Psoas muscle (tissue), 8 donors: ENCODE data around the gene TP53INP2. TPM values are rescaled to one million over a fixed set of nuclear protein-coding genes. Genes with fewer than 3 reads are reported as not detected.
A peak's percentile ranks its signal among the peaks of the same experiment; 100 is the strongest.

ENCODE experiments used
- ATAC-seq, 4 donors: fragments of 200-7000 bp; cut with Tn5 transposase; one replicate each; pipeline ENCODE4 v1.9.1; 2020; ENCODE audit warnings: moderate library complexity in 3 of 4, mild to moderate bottlenecking in 2 of 4
- DNase-seq, 2 donors: peaks; one replicate each; pipeline ENCODE4 v3.0.0-alpha.2; 2020
- H3K27ac ChIP-seq: fragments of 200-600 bp; one replicate; pipeline ENCODE4 v1.8.0; 2022
- H3K27me3 ChIP-seq, 3 donors: fragments of 200-600 bp in 1 of 3; one replicate each; pipeline versions ENCODE4 v1.6.1 to v1.8.0; 2013 to 2022; ENCODE audit warnings: low read length in 2 of 3, mild to moderate bottlenecking in 2 of 3, moderate library complexity in 1 of 3; ENCODE audit not compliant: insufficient read depth in 3 of 3
- H3K36me3 ChIP-seq, 2 donors: fragments of 200-600 bp in 1 of 2; one replicate each; pipeline versions ENCODE4 v1.6.1 to v1.8.0; 2013 to 2022; ENCODE audit warnings: low read depth in 1 of 2, mild to moderate bottlenecking in 1 of 2, moderate library complexity in 1 of 2; ENCODE audit not compliant: insufficient read depth in 1 of 2
- H3K4me1 ChIP-seq: fragments of 200-600 bp; one replicate; pipeline ENCODE4 v1.8.0; 2022
- H3K4me3 ChIP-seq: fragments of 200-600 bp; one replicate; pipeline ENCODE4 v1.8.0; 2022; ENCODE audit warnings: mild to moderate bottlenecking
- H3K9me3 ChIP-seq: fragments of 200-600 bp; one replicate; pipeline ENCODE4 v1.8.0; 2022
- WGBS, 3 donors: extraction: QIAGEN DNeasy Blood & Tissue Kit; methylation state at CpG; one replicate each; pipeline versions ENCODE4 v1.1.6 to v1.1.7; 2013; 5-methylcytosine and 5-hydroxymethylcytosine counted together
- intact Hi-C, 2 donors: fragments of 100-400 bp; cut with DNase I; formaldehyde crosslinking; loops; one replicate each; pipeline versions ENCODE4 v1.11.0 to v1.14.2; 2022
- polyA plus RNA-seq, 3 donors: library from polyadenylated mRNA; stranded (reverse); fragments of 200-250 nt; gene quantifications; one replicate each; pipeline ENCODE4 v1.2.3, GENCODE V29; 2013
- total RNA-seq, 4 donors: library from RNA; stranded (reverse); fragmentation: NEBNext Ultra II Directional in 2 of 4; extraction: Animal tissue kit (Norgen Biotek cat#: 25700) in 2 of 4; gene quantifications; one replicate each; pipeline versions ENCODE4 v1.2.1 to v1.2.4, GENCODE V29; 2021 to 2023
- TF ChIP-seq, protein P1 (sequence below): fragments of 200-600 bp; IDR thresholded peaks from one replicate; pipeline ENCODE4 v1.8.0; 2022; ENCODE audit warnings: antibody characterized with exemption
- donor health status: healthy with polysubstance abuse.
- donor health status: DM: no; HTN: no; CAD: no; lungs with moderate emphysema.
- donor health status: Bipolar disorder and iron deficiency.
- donor health status: healthy.
- donor health status: DM: yes; HTN: yes; CAD: no.
- donor health status: DM: no; HTN: no; CAD: no.
- donor health status: DM: no; HTN: no; CAD: no.
- donor health status: DM: yes; HTN: yes; CAD: no.

Gene TP53INP2
- total and polyA plus RNA-seq, 7 donors, result 20.5 to 42.8 (median 24.7) TPM

DNA sequence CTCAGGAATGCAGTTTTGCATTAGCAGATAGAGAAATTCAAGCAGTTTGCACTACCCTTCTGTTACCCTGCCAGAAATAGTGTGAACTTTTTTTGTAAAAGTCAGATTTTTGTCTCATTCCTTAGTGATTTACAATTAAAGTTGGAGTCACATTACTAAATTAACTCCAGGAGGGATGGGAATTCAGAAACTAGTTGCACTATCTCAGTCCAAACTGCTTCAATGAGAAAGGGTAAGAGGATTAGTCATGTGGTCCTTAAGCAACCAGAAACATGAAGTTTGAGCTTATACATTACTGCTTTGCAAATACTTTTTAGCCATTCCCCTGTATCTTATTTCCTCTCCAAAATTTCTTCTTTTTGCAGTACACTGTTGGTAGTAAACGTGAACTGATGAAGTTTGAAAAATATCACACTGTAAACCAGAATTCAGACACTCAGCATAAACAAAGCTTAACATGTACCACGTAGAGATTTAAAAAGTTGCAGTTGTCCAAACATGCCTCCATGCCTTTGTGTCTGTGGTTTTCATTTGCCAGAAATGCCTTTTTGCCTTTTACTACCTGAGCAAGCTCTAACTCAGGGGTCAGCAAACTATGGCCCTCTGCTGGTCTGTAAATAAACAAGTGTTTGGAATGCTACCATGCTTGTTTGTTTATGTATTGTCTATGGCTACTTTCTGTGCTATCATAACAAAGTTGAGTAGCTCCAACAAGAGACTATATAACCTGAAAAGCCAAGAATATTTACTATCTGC, 49.7 kb downstream of the TP53INP2 start:
- Histone ChIP-seq H3K9me3 (no peaks in the 10 kb centered on the region), H3K4me1 (no peaks in the 10 kb centered on the region), H3K4me3 (no peak overlapping the region), H3K27ac (no peak overlapping the region), H3K36me3 (peaks cover 3 to 91% of the 10 kb centered on the region in 2 donors), H3K27me3 (no peaks in the 10 kb centered on the region)
- 75 to 81% (median 79%) methylated on average over 2 of the region's 2 CpGs for WGBS, 3 donors
- TF ChIP-seq, protein P1, sequence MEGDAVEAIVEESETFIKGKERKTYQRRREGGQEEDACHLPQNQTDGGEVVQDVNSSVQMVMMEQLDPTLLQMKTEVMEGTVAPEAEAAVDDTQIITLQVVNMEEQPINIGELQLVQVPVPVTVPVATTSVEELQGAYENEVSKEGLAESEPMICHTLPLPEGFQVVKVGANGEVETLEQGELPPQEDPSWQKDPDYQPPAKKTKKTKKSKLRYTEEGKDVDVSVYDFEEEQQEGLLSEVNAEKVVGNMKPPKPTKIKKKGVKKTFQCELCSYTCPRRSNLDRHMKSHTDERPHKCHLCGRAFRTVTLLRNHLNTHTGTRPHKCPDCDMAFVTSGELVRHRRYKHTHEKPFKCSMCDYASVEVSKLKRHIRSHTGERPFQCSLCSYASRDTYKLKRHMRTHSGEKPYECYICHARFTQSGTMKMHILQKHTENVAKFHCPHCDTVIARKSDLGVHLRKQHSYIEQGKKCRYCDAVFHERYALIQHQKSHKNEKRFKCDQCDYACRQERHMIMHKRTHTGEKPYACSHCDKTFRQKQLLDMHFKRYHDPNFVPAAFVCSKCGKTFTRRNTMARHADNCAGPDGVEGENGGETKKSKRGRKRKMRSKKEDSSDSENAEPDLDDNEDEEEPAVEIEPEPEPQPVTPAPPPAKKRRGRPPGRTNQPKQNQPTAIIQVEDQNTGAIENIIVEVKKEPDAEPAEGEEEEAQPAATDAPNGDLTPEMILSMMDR, result no peak
- DNase-seq (no peak), ATAC-seq (peak in 1 of 4 donors; percentile 44)
- intact Hi-C loops, result loop anchor here in 1 of 2 donors (10.0 kb wide), 1 partner anchor 179 kb away; no protein-coding TSS in a partner anchor

DNA sequence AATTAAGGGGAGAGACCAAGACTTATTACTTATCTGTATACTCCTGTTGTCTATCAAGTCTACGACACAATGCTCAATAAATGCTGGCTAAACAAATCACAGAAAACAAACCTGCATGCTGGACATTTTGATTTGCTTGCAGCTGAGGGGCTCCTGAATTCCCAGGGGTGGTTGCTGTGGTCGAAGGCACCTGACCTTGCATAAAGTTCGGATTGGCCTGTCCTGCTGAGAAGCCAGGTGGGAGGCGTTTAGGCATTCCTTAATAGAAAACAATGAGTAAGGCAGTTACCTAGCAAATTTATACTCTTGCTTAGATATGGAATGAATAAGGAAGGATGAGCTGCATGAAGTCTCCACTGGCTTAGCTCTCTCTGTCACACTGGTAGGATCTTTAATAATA, 50.5 kb downstream of the TP53INP2 start:
- H3K27ac ChIP-seq, result no peak overlapping the region
- DNase-seq, result no peak

GRCh38 chr20:34755367-34755766, 51.2 kb downstream of the TP53INP2 start:
- DNase-seq, result no peak
- intact Hi-C loops, result loop anchor here in 1 of 2 donors (10.0 kb wide), 1 partner anchor 181 kb away; no protein-coding TSS in a partner anchor
- Histone ChIP-seq H3K36me3 (peaks cover 0 to 90% of the 10 kb centered on the region in 2 donors), H3K4me3 (no peak overlapping the region), H3K9me3 (no peaks in the 10 kb centered on the region), H3K27me3 (no peaks in the 10 kb centered on the region), H3K27ac (no peak overlapping the region), H3K4me1 (no peaks in the 10 kb centered on the region)
- no peak for ATAC-seq
- TF ChIP-seq, protein P1, result no peak
- WGBS, 3 donors, result 97 to 100% (median 98%) methylated on average over 1 of the region's 1 CpG

More for the DNA sequence above, 50.5 kb downstream of the TP53INP2 start:
- intact Hi-C loops, result loop anchor here in 1 of 2 donors (10.0 kb wide), 1 partner anchor 180 kb away; no protein-coding TSS in a partner anchor
- Histone ChIP-seq H3K9me3 (no peaks in the 10 kb centered on the region), H3K4me3 (no peak overlapping the region), H3K4me1 (no peaks in the 10 kb centered on the region), H3K27me3 (no peaks in the 10 kb centered on the region), H3K36me3 (peaks cover 3 to 90% of the 10 kb centered on the region in 2 donors)
- ATAC-seq, result no peak
- TF ChIP-seq, protein P1, result no peak
- WGBS, 3 donors, result 52 to 68% (median 60%) methylated on average over 4 of the region's 4 CpGs

DNA sequence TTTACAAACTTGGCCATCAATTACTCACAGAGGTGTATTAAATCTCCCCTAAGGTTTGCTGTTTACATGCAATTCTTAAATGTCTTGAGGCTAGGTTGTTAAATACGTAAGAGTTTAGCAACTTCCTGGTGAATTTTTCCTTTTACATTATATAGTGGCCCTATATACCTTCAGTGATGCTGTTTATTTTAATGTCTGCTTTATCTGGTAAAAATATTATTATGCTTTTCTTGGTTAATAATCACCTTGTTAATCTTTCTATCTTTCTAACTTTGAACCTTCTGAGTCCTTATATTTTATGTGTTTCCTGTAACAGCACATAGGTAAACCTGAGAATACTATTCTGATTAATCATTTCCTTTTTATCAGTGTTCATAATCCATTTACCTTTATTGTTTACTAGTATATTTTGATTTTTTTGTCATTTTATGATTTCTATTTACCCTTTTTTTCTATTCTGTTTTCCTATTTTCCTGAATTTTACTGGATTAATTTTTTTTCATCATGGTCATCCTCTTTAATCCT, 57.9 kb downstream of the TP53INP2 start:
- Histone ChIP-seq H3K4me1 (no peaks in the 10 kb centered on the region), H3K9me3 (no peaks in the 10 kb centered on the region), H3K4me3 (no peak overlapping the region), H3K36me3 (peaks cover 3 to 96% of the 10 kb centered on the region in 2 donors), H3K27ac (no peak overlapping the region), H3K27me3 (no peaks in the 10 kb centered on the region)
- TF ChIP-seq, protein P1, result no peak
- intact Hi-C loops, result loop anchor here in 1 of 2 donors (10.0 kb wide), 1 partner anchor 447 kb away; no protein-coding TSS in a partner anchor
- no peak for DNase-seq
- no peak for ATAC-seq
- 0 to 45% (median 44%) methylated on average over 1 of the region's 1 CpG for WGBS, 3 donors

Other genes starting within 250 kb of the TP53INP2 start
- 100 to 1,000 TPM in 2 of 4 donors, 10 to 100 TPM in 2; 93.2 to 119 (median 99.0) TPM for gene DYNLRB1, start 187.9 kb upstream of the TP53INP2 start, total RNA-seq
- gene DYNLRB1, start 187.9 kb upstream of the TP53INP2 start, polyA plus RNA-seq, result 100 to 1,000 TPM; 166 to 179 (median 171) TPM
- 10 to 100 TPM; 27.4 to 44.9 (median 37.5) TPM for gene MAP1LC3A, start 145.6 kb upstream of the TP53INP2 start, total RNA-seq
- 10 to 100 TPM; 27.4 to 90.5 (median 30.9) TPM for gene MAP1LC3A, start 145.6 kb upstream of the TP53INP2 start, polyA plus RNA-seq
- 10 to 100 TPM in 3 of 4 donors, 1 to 10 TPM in 1; 9.5 to 15.0 (median 10.6) TPM for gene PIGU, start 27.3 kb upstream of the TP53INP2 start, total RNA-seq
- gene PIGU, start 27.3 kb upstream of the TP53INP2 start, polyA plus RNA-seq, result 10 to 100 TPM; 16.4 to 34.2 (median 17.1) TPM
- gene NCOA6, start 121.3 kb downstream of the TP53INP2 start, total RNA-seq, result 10 to 100 TPM; 11.0 to 15.7 (median 13.0) TPM
- gene NCOA6, start 121.3 kb downstream of the TP53INP2 start, polyA plus RNA-seq, result 1 to 10 TPM; 5.6 to 7.2 (median 6.9) TPM
- 10 to 100 TPM; 12.8 to 36.2 (median 29.0) TPM for gene GGT7, start 168.5 kb downstream of the TP53INP2 start, total RNA-seq
- gene GGT7, start 168.5 kb downstream of the TP53INP2 start, polyA plus RNA-seq, result 10 to 100 TPM in 2 of 3 donors, 1 to 10 TPM in 1; 4.8 to 32.4 (median 14.3) TPM
- gene ACSS2, start 172.3 kb downstream of the TP53INP2 start, total RNA-seq, result 100 to 1,000 TPM; 106 to 161 (median 115) TPM
- 10 to 100 TPM; 15.9 to 68.0 (median 56.7) TPM for gene ACSS2, start 172.3 kb downstream of the TP53INP2 start, polyA plus RNA-seq